Omental fat pad (tissue), 4 donors: ENCODE results near the gene AFF3. TPM values are rescaled to one million over a fixed set of nuclear protein-coding genes. Genes with fewer than 3 reads are reported as not detected.

ENCODE experiments used
- ATAC-seq: fragments of 150-250 bp; one replicate; pipeline ENCODE4 v1.9.1; 2016; ENCODE audit warnings: mild to moderate bottlenecking, moderate library complexity; ENCODE audit not compliant: low FRiP score
- DNase-seq: peaks from one replicate; pipeline ENCODE4 v3.0.0-alpha.2; 2019; ENCODE audit warnings: low spot score
- total RNA-seq, 4 donors: library from RNA; depleted of rRNA; stranded (reverse); fragments of >200 nt; gene quantifications; one replicate each; pipeline ENCODE4 v1.1.0, GENCODE V29; 2016
- TF ChIP-seq, protein P1 (sequence below), 3 donors: fragments of 450-650 bp; IDR thresholded peaks; one replicate each; pipeline ENCODE4 v1.5.1; 2016 to 2017; ENCODE audit warnings: antibody characterized with exemption in 3 of 3, mild to moderate bottlenecking in 3 of 3, moderate library complexity in 2 of 3

Gene AFF3
- total RNA-seq, 4 donors from 2014 or later: 1.4 to 6.0 (median 2.7) TPM

- ATAC-seq: no peak
- TF ChIP-seq, protein P1, sequence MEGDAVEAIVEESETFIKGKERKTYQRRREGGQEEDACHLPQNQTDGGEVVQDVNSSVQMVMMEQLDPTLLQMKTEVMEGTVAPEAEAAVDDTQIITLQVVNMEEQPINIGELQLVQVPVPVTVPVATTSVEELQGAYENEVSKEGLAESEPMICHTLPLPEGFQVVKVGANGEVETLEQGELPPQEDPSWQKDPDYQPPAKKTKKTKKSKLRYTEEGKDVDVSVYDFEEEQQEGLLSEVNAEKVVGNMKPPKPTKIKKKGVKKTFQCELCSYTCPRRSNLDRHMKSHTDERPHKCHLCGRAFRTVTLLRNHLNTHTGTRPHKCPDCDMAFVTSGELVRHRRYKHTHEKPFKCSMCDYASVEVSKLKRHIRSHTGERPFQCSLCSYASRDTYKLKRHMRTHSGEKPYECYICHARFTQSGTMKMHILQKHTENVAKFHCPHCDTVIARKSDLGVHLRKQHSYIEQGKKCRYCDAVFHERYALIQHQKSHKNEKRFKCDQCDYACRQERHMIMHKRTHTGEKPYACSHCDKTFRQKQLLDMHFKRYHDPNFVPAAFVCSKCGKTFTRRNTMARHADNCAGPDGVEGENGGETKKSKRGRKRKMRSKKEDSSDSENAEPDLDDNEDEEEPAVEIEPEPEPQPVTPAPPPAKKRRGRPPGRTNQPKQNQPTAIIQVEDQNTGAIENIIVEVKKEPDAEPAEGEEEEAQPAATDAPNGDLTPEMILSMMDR (IDR thresholded peaks at IDR 0.05): no peak
- no peak for DNase-seq
Measured at GRCh38 chr2:99706735-99707134, 435.7 kb downstream of the AFF3 start.

DNA sequence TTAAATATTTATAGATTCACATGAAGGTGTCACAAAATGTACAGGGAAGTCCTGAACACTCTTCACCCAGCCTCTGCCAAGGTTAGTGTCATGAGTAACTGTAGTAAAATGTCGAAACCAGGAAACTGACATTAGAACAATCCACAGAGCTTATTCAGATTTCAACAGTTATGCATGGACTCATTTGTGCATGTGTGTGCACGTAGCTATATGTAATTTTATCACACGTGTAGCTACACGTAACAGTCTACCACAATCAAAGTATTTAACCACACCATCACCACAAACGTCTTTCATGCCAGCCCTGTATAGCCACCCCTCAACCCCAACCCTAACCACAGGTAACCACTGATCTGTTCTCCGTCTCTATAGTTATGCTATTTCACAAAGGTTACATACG, 440.9 kb downstream of the AFF3 start:
- TF ChIP-seq, protein P1 (IDR thresholded peaks at IDR 0.05): no peak
- ATAC-seq (no peak), DNase-seq (no peak)

DNA sequence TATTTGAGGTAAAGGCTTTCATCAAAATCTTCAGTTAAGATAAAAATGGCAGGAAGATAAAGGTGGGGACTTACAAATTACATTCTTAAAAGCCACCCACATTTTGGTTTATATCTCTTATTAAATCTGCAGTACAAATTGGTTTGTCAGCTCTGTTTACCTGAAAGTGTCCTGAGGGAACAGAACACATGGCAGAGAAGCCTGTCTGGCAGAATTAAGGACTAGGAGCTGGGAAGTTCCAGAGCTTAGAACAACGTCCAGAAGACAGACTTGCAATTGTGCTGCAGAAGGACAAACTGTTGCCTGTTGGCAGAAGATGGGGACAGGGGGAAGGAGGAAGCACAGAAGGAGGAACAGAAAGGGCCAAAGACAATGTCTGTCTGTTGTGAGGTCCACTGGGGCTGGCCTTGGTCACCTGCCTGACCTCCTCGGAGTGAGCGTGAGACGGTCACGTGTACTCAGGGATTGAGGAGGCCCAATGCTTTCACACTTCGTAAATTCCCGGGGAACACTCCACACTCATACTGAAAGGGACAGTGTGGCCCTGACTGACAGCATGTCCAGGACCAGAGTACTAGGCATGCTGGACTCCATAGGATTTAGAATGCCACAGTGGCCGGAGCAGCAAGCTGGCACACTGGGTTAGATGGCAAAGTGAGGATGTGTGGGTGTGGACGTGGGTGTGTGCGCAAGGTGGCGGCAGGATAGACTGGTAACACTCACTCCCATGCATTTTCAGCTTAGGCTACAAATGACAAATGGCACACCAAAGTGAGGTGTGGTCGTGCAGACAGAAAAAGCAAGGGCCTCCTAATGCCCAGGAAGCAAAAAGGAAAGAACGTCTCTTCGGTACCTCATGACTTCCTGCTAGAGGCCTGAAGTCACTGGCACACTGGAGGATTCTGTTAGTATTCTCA, 441.6 kb downstream of the AFF3 start:
- no peak for DNase-seq
- TF ChIP-seq, protein P1 (IDR thresholded peaks at IDR 0.05): no peak
- ATAC-seq: no peak

DNA sequence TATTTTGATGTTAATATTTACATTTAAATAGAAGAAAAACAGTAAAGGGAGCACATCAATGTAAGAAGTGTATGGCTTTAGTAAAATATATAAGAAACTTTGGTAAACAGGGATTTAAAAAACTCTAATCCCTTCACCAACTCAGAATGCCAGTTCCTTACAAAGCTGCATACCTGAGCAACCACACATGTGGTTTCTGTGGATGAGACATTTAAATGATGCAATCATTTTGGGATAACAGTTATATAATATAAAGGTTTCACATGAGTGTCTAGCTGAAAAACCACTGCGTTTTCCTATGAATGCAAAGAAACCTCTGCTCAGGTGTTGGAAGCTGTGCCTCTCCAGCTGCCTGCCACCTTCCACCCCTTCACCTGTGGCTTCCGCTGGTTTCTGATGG, 443.5 kb downstream of the AFF3 start:
- TF ChIP-seq, protein P1 (IDR thresholded peaks at IDR 0.05): no peak
- DNase-seq (no peak), ATAC-seq (no peak)

GRCh38 chr2:99697811-99698568, 444.4 kb downstream of the AFF3 start:
- ATAC-seq (peak; percentile 90), DNase-seq (no peak)
- TF ChIP-seq, protein P1 (IDR thresholded peaks at IDR 0.05): no peak

DNA sequence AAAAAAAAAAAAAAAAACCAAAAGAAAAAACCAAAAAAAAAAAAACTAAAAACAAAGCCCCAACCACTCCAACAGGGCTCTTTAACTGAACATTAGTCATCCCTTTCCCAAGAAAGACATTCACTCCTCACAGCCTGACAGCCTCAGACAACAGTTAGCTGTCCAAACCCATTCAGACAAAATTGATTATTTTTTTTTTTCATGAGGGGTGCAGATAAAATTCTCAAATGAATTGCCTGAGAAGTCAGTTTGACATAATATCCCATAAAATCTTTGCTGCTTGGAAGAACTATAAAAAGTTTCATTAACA, 446.5 kb downstream of the AFF3 start:
- TF ChIP-seq, protein P1 (IDR thresholded peaks at IDR 0.05): no peak
- DNase-seq: no peak
- ATAC-seq: no peak
